Activated T-helper 2 cell treated with anti-CD3 and anti-CD28 coated beads, Interferon-gamma antibody, Interleukin-2, Interleukin-4, amounts not matched to agents 10 μg/mL and 5 μg/mL and 100 μg/mL, durations not matched to agents 14 hours and 24 hours and 36 hours (primary cell): ENCODE measurements around the gene TTC33. TPM values are rescaled to one million over a fixed set of nuclear protein-coding genes. Genes with fewer than 3 reads are reported as not detected.
"Not testable (repeated sequence)": the region's sequence is repeated elsewhere in the genome, so short reads cannot be mapped to it uniquely, and the experiment has no call there.

Source experiments
- DNase-seq: peaks from one replicate; pipeline ENCODE4 v3.0.0; 2021; ENCODE audit warnings: low spot score
- H3K27ac Mint-ChIP-seq: one replicate; pipeline ENCODE4 v1.8.0; 2021; ENCODE audit warnings: mixed read lengths
- H3K27me3 Mint-ChIP-seq: one replicate; pipeline ENCODE4 v1.8.0; 2021; ENCODE audit warnings: low read depth, mixed read lengths
- H3K36me3 Mint-ChIP-seq: one replicate; pipeline ENCODE4 v1.8.0; 2021; ENCODE audit warnings: low read depth, mixed read lengths
- H3K4me1 Mint-ChIP-seq: one replicate; pipeline ENCODE4 v1.8.0; 2021; ENCODE audit warnings: low read depth, mixed read lengths
- H3K4me3 Mint-ChIP-seq: one replicate; pipeline ENCODE4 v1.8.0; 2021; ENCODE audit warnings: low read depth, mild to moderate bottlenecking, moderate library complexity, mixed read lengths
- H3K9me3 Mint-ChIP-seq: one replicate; pipeline ENCODE4 v1.8.0; 2021; ENCODE audit warnings: mixed read lengths
- intact Hi-C: fragments of 100-400 bp; cut with micrococcal nuclease; formaldehyde crosslinking; loops from one replicate; pipeline ENCODE4 v1.15.1; 2023
- total RNA-seq: library from RNA; stranded (reverse); gene quantifications from 2 replicates; pipeline ENCODE4 v1.2.3, GENCODE V29; 2022

The TTC33 gene
- total RNA-seq, 1 donor from 2014 or later = 29.3 TPM

GRCh38 chr5:40790947-40791593, 35.3 kb upstream of the TTC33 start:
- intact Hi-C loops = no loop called here
- no peaks in the 10 kb centered on the region for H3K27me3 Mint-ChIP-seq
- H3K4me3 Mint-ChIP-seq = no peak overlapping the region
- H3K4me1 Mint-ChIP-seq = peaks cover 23% of the 10 kb centered on the region
- no peak for DNase-seq
- no peak overlapping the region for H3K27ac Mint-ChIP-seq
- peaks cover 21% of the 10 kb centered on the region for H3K9me3 Mint-ChIP-seq
- H3K36me3 Mint-ChIP-seq = peaks cover 59% of the 10 kb centered on the region

- Mint-ChIP-seq H3K4me1 (peaks cover 15% of the 10 kb centered on the region), H3K36me3 (peaks cover 46% of the 10 kb centered on the region), H3K9me3 (peaks cover 21% of the 10 kb centered on the region)
- intact Hi-C loops, H3K27me3 Mint-ChIP-seq, DNase-seq, H3K4me3 Mint-ChIP-seq, H3K27ac Mint-ChIP-seq: not testable (repeated sequence)
Observed at GRCh38 chr5:40788941-40789340, 33.2 kb upstream of the TTC33 start.

GRCh38 chr5:40787986-40788385, 32.2 kb upstream of the TTC33 start:
- H3K4me3 Mint-ChIP-seq = no peak overlapping the region
- peaks cover 39% of the 10 kb centered on the region for H3K36me3 Mint-ChIP-seq
- H3K27ac Mint-ChIP-seq = no peak overlapping the region

GRCh38 chr5:40786664-40787063, 30.9 kb upstream of the TTC33 start:
- H3K4me3 Mint-ChIP-seq, H3K27ac Mint-ChIP-seq, DNase-seq, intact Hi-C loops, H3K27me3 Mint-ChIP-seq: not testable (repeated sequence)
- Mint-ChIP-seq H3K9me3 (peaks cover 21% of the 10 kb centered on the region), H3K4me1 (peaks cover 13% of the 10 kb centered on the region), H3K36me3 (peaks cover 39% of the 10 kb centered on the region)

More at GRCh38 chr5:40787986-40788385, 32.2 kb upstream of the TTC33 start:
- Mint-ChIP-seq H3K9me3 (peaks cover 21% of the 10 kb centered on the region), H3K27me3 (no peaks in the 10 kb centered on the region), H3K4me1 (peaks cover 13% of the 10 kb centered on the region)
- no peak for DNase-seq
- intact Hi-C loops = no loop called here

GRCh38 chr5:40784916-40785315, 29.2 kb upstream of the TTC33 start:
- Mint-ChIP-seq H3K27me3 (no peaks in the 10 kb centered on the region), H3K36me3 (peaks cover 39% of the 10 kb centered on the region), H3K4me3 (no peak overlapping the region), H3K27ac (no peak overlapping the region), H3K4me1 (peaks cover 11% of the 10 kb centered on the region), H3K9me3 (peaks cover 21% of the 10 kb centered on the region)
- DNase-seq = no peak
- intact Hi-C loops = no loop called here

GRCh38 chr5:40784027-40784653, 28.4 kb upstream of the TTC33 start:
- peaks cover 34% of the 10 kb centered on the region for H3K36me3 Mint-ChIP-seq
- intact Hi-C loops = no loop called here
- no peaks in the 10 kb centered on the region for H3K27me3 Mint-ChIP-seq
- DNase-seq = no peak
- H3K27ac Mint-ChIP-seq = no peak overlapping the region
- peaks cover 9% of the 10 kb centered on the region for H3K4me1 Mint-ChIP-seq
- peaks cover 21% of the 10 kb centered on the region for H3K9me3 Mint-ChIP-seq
- no peak overlapping the region for H3K4me3 Mint-ChIP-seq

- intact Hi-C loops = no loop called here
- no peaks in the 10 kb centered on the region for H3K27me3 Mint-ChIP-seq
- no peak overlapping the region for H3K27ac Mint-ChIP-seq
- H3K36me3 Mint-ChIP-seq = peaks cover 19% of the 10 kb centered on the region
- DNase-seq = no peak
- H3K4me1 Mint-ChIP-seq = peaks cover 9% of the 10 kb centered on the region
- H3K4me3 Mint-ChIP-seq = no peak overlapping the region
- peaks cover 8% of the 10 kb centered on the region for H3K9me3 Mint-ChIP-seq
Observed at GRCh38 chr5:40781843-40782409, 26.2 kb upstream of the TTC33 start.

- no peaks in the 10 kb centered on the region for H3K27me3 Mint-ChIP-seq
- DNase-seq = no peak
- H3K9me3 Mint-ChIP-seq = no peaks in the 10 kb centered on the region
- peaks cover 19% of the 10 kb centered on the region for H3K36me3 Mint-ChIP-seq
- no peak overlapping the region for H3K27ac Mint-ChIP-seq
- no peak overlapping the region for H3K4me3 Mint-ChIP-seq
- H3K4me1 Mint-ChIP-seq = peaks cover 19% of the 10 kb centered on the region
- intact Hi-C loops = no loop called here
Observed at GRCh38 chr5:40780858-40781257, 25.1 kb upstream of the TTC33 start.

- H3K9me3 Mint-ChIP-seq = no peaks in the 10 kb centered on the region
- no peaks in the 10 kb centered on the region for H3K27me3 Mint-ChIP-seq
- intact Hi-C loops = no loop called here
- H3K36me3 Mint-ChIP-seq = peaks cover 20% of the 10 kb centered on the region
- no peak for DNase-seq
- H3K27ac Mint-ChIP-seq = no peak overlapping the region
- H3K4me1 Mint-ChIP-seq = peaks cover 21% of the 10 kb centered on the region
- no peak overlapping the region for H3K4me3 Mint-ChIP-seq
Observed at GRCh38 chr5:40780199-40780598, 24.4 kb upstream of the TTC33 start.

- no peak for DNase-seq
- H3K9me3 Mint-ChIP-seq = no peaks in the 10 kb centered on the region
- no peak overlapping the region for H3K27ac Mint-ChIP-seq
- H3K27me3 Mint-ChIP-seq = no peaks in the 10 kb centered on the region
- intact Hi-C loops = no loop called here
- peaks cover 25% of the 10 kb centered on the region for H3K36me3 Mint-ChIP-seq
- peaks cover 23% of the 10 kb centered on the region for H3K4me1 Mint-ChIP-seq
- no peak overlapping the region for H3K4me3 Mint-ChIP-seq
Observed at GRCh38 chr5:40779561-40779960, 23.8 kb upstream of the TTC33 start.

- Mint-ChIP-seq H3K36me3 (peaks cover 37% of the 10 kb centered on the region), H3K9me3 (no peaks in the 10 kb centered on the region), H3K27ac (no peak overlapping the region), H3K4me1 (peaks cover 18% of the 10 kb centered on the region), H3K4me3 (no peak overlapping the region), H3K27me3 (no peaks in the 10 kb centered on the region)
- no peak for DNase-seq
- intact Hi-C loops = no loop called here
Observed at GRCh38 chr5:40778133-40778532, 22.4 kb upstream of the TTC33 start.

- Mint-ChIP-seq H3K9me3 (no peaks in the 10 kb centered on the region), H3K36me3 (peaks cover 42% of the 10 kb centered on the region), H3K4me1 (peaks cover 18% of the 10 kb centered on the region), H3K27ac (peak overlapping the region; percentile 51), H3K4me3 (no peak overlapping the region), H3K27me3 (no peaks in the 10 kb centered on the region)
- no peak for DNase-seq
- intact Hi-C loops = loop anchor here (2.0 kb wide), 1 partner anchor 20 kb away; no protein-coding TSS in a partner anchor
Observed at GRCh38 chr5:40776658-40776977, 20.9 kb upstream of the TTC33 start.
